ENCODE measurements around the gene SLC36A4. TPM values are rescaled to one million over a fixed set of nuclear protein-coding genes. Genes with fewer than 3 reads are reported as not detected.

The SLC36A4 gene
- polyA plus RNA-seq, 1 experiment: 4.6 TPM

GRCh38 chr11:93131709-93132108, 66.1 kb downstream of the SLC36A4 start:
- ChIA-PET POLR2A (no interaction called here), CTCF (no interaction called here)
- no peak for DNase-seq (ENCODE audit: low read depth)
- no peaks in the 10 kb centered on the region for H3K27me3 ChIP-seq (ENCODE audit: control insufficient read depth, insufficient read depth, low read length)
- no peak for TF ChIP-seq CTCF (IDR thresholded peaks at IDR 0.05; ENCODE audit: insufficient read depth, low read depth, low read length)
- no peaks in the 10 kb centered on the region for H3K36me3 ChIP-seq (ENCODE audit: control insufficient read depth, insufficient read depth, low read length)
- no peak overlapping the region for H3K4me3 ChIP-seq (ENCODE audit: low read depth, low read length)

GRCh38 chr11:93128574-93128973, 69.2 kb downstream of the SLC36A4 start:
- no peak for DNase-seq (ENCODE audit: low read depth)
- Histone ChIP-seq H3K36me3 (ENCODE audit: control insufficient read depth, insufficient read depth, low read length) (no peaks in the 10 kb centered on the region), H3K27me3 (ENCODE audit: control insufficient read depth, insufficient read depth, low read length) (no peaks in the 10 kb centered on the region; the same call in 1 of the 2 replicates), H3K4me3 (ENCODE audit: low read depth, low read length) (no peak overlapping the region)
- ChIA-PET CTCF (interaction anchor here (0.6 to 1.1 kb wide), 2 partner anchors 22 to 106 kb away, joined by 3 read pairs; no protein-coding TSS in a partner anchor), POLR2A (no interaction called here)
- no peak for TF ChIP-seq CTCF (IDR thresholded peaks at IDR 0.05; ENCODE audit: insufficient read depth, low read depth, low read length)

GRCh38 chr11:93123351-93123898, 74.4 kb downstream of the SLC36A4 start:
- no peak for DNase-seq (ENCODE audit: low read depth)
- POLR2A ChIA-PET: no interaction called here

GRCh38 chr11:93122535-93123235, 75.1 kb downstream of the SLC36A4 start:
- no peak for DNase-seq (ENCODE audit: low read depth)
- POLR2A ChIA-PET: no interaction called here
- Histone ChIP-seq H3K4me3 (ENCODE audit: low read depth, low read length) (no peak overlapping the region), H3K27me3 (ENCODE audit: control insufficient read depth, insufficient read depth, low read length) (no peaks in the 10 kb centered on the region; the same call in 1 of the 2 replicates), H3K36me3 (ENCODE audit: control insufficient read depth, insufficient read depth, low read length) (no peaks in the 10 kb centered on the region)
- no peak for TF ChIP-seq CTCF (IDR thresholded peaks at IDR 0.05; ENCODE audit: insufficient read depth, low read depth, low read length)
- CTCF ChIA-PET: interaction anchor here (0.8 kb wide), 1 partner anchor 11 kb away, joined by 3 read pairs; no protein-coding TSS in a partner anchor

More at GRCh38 chr11:93123351-93123898, 74.4 kb downstream of the SLC36A4 start:
- CTCF ChIA-PET: interaction anchor here (0.8 kb wide), 1 partner anchor 11 kb away, joined by 3 read pairs; no protein-coding TSS in a partner anchor
- no peak for TF ChIP-seq CTCF (IDR thresholded peaks at IDR 0.05; ENCODE audit: insufficient read depth, low read depth, low read length)
- Histone ChIP-seq H3K4me3 (ENCODE audit: low read depth, low read length) (no peak overlapping the region), H3K36me3 (ENCODE audit: control insufficient read depth, insufficient read depth, low read length) (no peaks in the 10 kb centered on the region), H3K27me3 (ENCODE audit: control insufficient read depth, insufficient read depth, low read length) (no peaks in the 10 kb centered on the region; the same call in 1 of the 2 replicates)

- ChIA-PET CTCF (no interaction called here), POLR2A (no interaction called here)
- Histone ChIP-seq H3K27me3 (ENCODE audit: control insufficient read depth, insufficient read depth, low read length) (peaks cover 3% of the 10 kb centered on the region; the same call in 1 of the 2 replicates), H3K4me3 (ENCODE audit: low read depth, low read length) (no peak overlapping the region), H3K36me3 (ENCODE audit: control insufficient read depth, insufficient read depth, low read length) (no peaks in the 10 kb centered on the region)
- DNase-seq (ENCODE audit: low read depth): no peak
- TF ChIP-seq CTCF (IDR thresholded peaks at IDR 0.05; ENCODE audit: insufficient read depth, low read depth, low read length): no peak
These were observed 79.5 kb downstream of the SLC36A4 start for GRCh38 chr11:93118276-93118675.

All from BJ (cell line).